SK-N-MC (cell line): Measurements from ENCODE around the gene POLRMT.
"Not testable (repeated sequence)": the region's sequence is repeated elsewhere in the genome, so short reads cannot be mapped to it uniquely, and the experiment has no call there.

Source experiments
- DNase-seq: peaks from one replicate; pipeline ENCODE4 v3.0.0-alpha.2; 2011; ENCODE audit warnings: low read depth, low spot score
- H3K27ac ChIP-seq: fragments of 200-600 bp; sonication (generic); 2 replicates; pipeline ENCODE4 v1.5.1; 2016; ENCODE audit warnings: mixed run types
- H3K36me3 ChIP-seq: fragments of 200-600 bp; sonication (generic); 2 replicates; pipeline ENCODE4 v1.6.1; 2017; ENCODE audit warnings: antibody characterized with exemption, low read length, mixed read lengths; ENCODE audit not compliant: insufficient read depth
- H3K4me3 ChIP-seq: fragments of 200-600 bp; sonication (generic); 2 replicates; pipeline ENCODE4 v1.5.1; 2016
- H3K9ac ChIP-seq: fragments of 200-600 bp; sonication (generic); 2 replicates; pipeline ENCODE4 v1.8.0; 2017; ENCODE audit warnings: mixed run types, mixed read lengths; ENCODE audit not compliant: insufficient read length
- H3K9me3 ChIP-seq: fragments of 200-600 bp; sonication (generic); 2 replicates; pipeline ENCODE4 v1.6.1; 2017; ENCODE audit warnings: low read depth, mild to moderate bottlenecking, antibody characterized with exemption, low read length, moderate library complexity, mixed read lengths
- EZH2 ChIP-seq: fragments of 200-600 bp; sonication (generic); IDR thresholded peaks from one replicate; pipeline ENCODE4 v1.6.1; 2017; ENCODE audit warnings: antibody characterized with exemption
- FOXP2 ChIP-seq: optimal IDR thresholded peaks from 2 replicates; pipeline ENCODE3; 2011; ENCODE audit warnings: mild to moderate bottlenecking, moderate library complexity; ENCODE audit not compliant: insufficient read depth; ENCODE audit errors: extremely low read length, control extremely low read depth
- POLR2AphosphoS5 ChIP-seq: IDR thresholded peaks from 2 replicates; pipeline ENCODE4 v1.6.1; 2012; ENCODE audit warnings: mild to moderate bottlenecking, low read depth, low read length, borderline replicate concordance

The POLRMT gene

DNA sequence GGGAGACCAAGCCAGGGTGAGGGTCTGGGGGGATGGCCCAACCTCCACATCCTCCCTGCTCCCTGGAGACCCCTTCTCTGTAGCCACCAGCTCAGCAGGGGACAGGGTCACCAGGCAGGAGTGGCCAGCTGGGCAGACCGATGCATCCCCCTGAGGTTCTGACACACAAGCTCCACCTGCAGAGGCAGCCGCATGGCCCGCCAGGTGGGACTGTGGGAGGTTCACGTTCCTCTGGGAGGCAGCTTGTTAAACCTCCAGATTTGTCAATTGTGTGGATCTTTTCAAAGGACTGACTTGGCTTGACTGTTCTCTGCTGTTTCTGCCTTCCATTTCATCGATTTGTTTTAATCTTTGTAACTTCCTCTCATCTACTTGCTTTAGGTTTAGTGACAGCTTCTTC is 8.1 kb downstream of the POLRMT start:
- Histone ChIP-seq H3K4me3 (no peak overlapping the region), H3K27ac (no peak overlapping the region), H3K9ac (no peak overlapping the region), H3K36me3 (peaks cover 32% of the 10 kb centered on the region), H3K9me3 (no peaks in the 10 kb centered on the region)
- no peak for DNase-seq
- TF ChIP-seq POLR2AphosphoS5 (no peak), FOXP2 (no peak), EZH2 (no peak)

DNA sequence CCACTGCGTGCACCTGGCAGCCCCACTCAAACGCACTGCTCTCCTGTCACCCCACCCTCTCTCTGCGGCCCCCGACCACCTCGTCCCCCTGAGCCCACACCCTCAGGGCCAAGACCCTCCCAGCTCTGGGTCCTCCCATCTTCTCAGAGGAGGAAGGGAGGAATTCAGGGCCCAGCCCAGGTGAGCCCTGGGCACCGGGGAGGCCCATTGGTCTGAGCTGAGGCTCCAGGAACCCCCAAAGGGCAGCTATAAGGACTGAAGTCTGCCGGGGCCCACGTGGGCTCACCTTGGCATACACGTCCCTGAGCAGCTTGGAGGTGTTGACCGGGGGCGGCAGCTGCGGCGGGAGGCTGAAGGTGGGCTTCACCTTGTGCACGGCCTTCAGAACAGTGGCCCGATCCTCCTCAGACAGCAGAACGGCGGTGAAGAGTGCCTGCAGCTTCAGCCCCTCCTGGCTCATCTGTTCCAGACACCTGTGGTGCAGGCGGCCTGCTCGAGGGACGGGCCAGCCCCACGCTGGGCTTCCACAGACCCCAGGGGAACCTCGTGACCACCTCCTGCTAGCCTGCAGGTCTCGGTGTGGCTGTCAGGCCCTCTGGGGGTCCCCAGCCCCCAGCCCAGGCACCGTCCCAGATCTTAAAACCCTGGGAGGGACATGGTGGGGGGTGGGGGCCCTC is 8.8 kb downstream of the POLRMT start:
- H3K27ac ChIP-seq, result no peak overlapping the region
- no peak overlapping the region for H3K9ac ChIP-seq
- no peak for DNase-seq
- TF ChIP-seq FOXP2, result no peak
- TF ChIP-seq POLR2AphosphoS5, result no peak
- TF ChIP-seq EZH2, result no peak
- peaks cover 32% of the 10 kb centered on the region for H3K36me3 ChIP-seq
- H3K4me3 ChIP-seq, result no peak overlapping the region
- H3K9me3 ChIP-seq, result no peaks in the 10 kb centered on the region

DNA sequence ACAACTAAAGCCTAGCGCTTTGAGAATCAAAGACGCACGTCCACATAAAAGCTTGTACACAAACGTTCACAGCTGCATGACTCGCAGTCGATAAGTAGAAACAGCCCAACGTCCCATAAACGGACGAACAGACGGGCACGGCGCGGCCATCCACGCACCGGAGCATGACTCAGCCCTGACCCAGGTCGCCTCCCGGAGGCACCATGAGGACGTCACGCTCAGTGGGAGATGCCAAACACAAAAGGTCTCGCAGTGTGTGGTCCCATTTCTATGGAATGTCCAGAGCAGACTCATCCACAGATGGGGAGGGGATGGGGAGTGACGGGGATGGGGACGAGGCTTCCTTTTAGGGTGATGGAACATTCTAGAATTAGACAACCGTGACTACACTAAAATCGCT is 9.4 kb downstream of the POLRMT start:
- H3K9me3 ChIP-seq, result no peaks in the 10 kb centered on the region
- TF ChIP-seq EZH2 (no peak), POLR2AphosphoS5 (no peak), FOXP2 (no peak)
- H3K9ac ChIP-seq, result no peak overlapping the region
- no peak for DNase-seq
- H3K4me3 ChIP-seq, result no peak overlapping the region
- peaks cover 33% of the 10 kb centered on the region for H3K36me3 ChIP-seq
- no peak overlapping the region for H3K27ac ChIP-seq

DNA sequence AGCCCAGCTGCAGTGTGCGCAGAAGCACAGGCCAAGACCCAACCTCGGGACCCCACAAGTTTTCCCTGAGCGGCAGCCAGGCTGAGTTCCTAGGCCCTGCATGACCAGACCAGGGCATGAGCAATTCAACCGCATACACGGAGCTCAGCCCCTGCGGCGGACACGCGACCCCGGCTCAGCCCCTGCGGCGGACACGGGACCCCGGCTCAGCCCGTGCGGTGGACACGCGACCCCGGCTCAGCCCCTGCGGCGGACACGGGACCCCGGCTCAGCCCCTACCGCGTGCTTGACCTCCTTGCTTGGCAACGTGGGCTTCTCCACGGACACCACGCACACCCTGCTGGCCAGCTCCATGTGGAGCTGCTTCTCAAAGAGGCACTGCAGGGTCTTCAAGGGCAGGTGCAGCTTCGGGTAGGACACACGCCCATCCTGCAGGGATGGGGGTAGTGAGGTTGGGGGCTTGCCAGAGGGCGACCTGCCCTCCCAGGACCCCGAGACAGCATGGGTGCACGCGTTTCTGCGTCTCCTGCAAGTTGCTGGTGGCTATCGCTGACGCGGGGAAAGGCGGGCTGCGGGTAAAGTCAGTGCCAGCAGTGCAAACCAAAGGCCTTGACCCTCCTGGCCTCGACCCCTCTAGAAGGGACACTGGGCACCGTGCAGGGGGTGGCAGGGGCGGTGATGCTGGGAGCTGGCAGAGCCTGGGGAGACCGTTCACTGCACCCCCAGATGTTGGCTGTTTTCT is 10.0 kb downstream of the POLRMT start:
- Histone ChIP-seq H3K4me3 (no peak overlapping the region), H3K9me3 (no peaks in the 10 kb centered on the region), H3K9ac (no peak overlapping the region), H3K27ac (no peak overlapping the region), H3K36me3 (peaks cover 33% of the 10 kb centered on the region; the same call in 1 of the 2 replicates)
- TF ChIP-seq FOXP2, result no peak
- TF ChIP-seq EZH2, result no peak
- no peak for TF ChIP-seq POLR2AphosphoS5
- DNase-seq, result no peak

DNA sequence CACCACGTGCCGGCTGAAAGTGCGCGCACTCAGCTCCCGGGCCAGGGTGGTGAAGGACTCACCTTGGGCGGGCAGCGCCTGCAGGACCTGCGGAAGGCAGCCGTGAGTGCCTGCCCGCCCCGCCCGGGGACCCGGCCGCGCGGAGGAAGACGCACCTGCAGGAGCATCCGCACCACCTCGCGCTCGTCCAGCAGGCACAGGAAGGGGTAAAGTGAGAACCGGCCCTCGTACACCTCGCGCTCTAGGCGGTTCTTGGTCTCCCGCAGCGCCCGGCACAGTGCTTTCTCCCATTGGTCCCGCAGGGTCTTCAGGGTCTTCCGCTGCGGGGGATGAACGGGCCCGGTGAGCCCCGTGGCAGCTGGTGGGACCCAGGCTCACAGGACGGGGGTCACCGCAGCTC is 10.7 kb downstream of the POLRMT start:
- no peak overlapping the region for H3K4me3 ChIP-seq
- no peak overlapping the region for H3K9ac ChIP-seq
- no peaks in the 10 kb centered on the region for H3K9me3 ChIP-seq
- H3K36me3 ChIP-seq, result peaks cover 26% of the 10 kb centered on the region; the same call in 1 of the 2 replicates
- TF ChIP-seq EZH2, result no peak
- no peak for TF ChIP-seq POLR2AphosphoS5
- no peak for TF ChIP-seq FOXP2
- DNase-seq, result no peak
- no peak overlapping the region for H3K27ac ChIP-seq

DNA sequence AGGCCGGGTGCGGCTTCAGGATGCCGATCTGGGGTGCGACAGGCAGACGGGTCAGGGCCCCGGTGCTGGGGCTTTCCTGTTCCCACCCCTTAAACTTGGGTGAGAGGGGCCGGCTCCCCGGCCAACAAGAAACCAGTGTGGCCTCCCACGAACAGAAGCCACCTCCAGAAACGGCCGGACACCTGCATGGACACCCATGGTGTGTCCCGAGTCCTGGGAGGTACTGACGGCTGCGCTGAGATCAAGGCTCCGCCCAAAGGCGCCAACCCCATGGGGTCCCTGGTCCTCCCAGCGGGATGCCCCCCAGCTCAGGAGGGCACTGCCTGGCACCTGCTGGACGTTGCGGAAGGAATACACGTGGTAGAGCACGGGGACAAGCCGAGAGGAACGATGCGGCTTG is 11.5 kb downstream of the POLRMT start:
- TF ChIP-seq EZH2, result no peak
- no peak overlapping the region for H3K4me3 ChIP-seq
- H3K36me3 ChIP-seq, result peaks cover 25% of the 10 kb centered on the region; the same call in 1 of the 2 replicates
- H3K9me3 ChIP-seq, result no peaks in the 10 kb centered on the region
- no peak overlapping the region for H3K9ac ChIP-seq
- no peak for DNase-seq
- no peak overlapping the region for H3K27ac ChIP-seq

DNA sequence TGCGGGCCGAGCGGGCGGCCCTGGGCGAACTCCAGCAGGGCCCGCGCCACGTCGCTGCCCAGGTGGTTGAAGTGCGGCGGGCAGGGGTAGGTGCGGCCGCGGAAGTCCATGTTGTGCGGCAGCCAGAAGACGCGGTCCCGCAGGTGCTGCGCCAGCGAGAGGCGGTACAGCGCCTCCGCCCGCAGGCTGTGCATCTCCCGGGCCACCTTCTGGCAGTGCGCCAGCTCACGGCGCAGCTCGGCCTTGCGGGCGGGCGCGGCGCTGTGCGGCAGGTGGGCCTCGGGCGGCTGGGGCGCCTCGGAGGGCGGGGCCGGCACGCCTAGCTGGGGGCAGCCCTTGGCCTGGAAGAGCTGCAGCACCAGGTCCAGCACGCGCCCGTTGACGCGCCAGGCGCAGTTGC is 12.1 kb downstream of the POLRMT start:
- H3K4me3 ChIP-seq, H3K27ac ChIP-seq, H3K9me3 ChIP-seq, DNase-seq, H3K9ac ChIP-seq: not testable (repeated sequence)
- peaks cover 25% of the 10 kb centered on the region; the same call in 1 of the 2 replicates for H3K36me3 ChIP-seq

DNA sequence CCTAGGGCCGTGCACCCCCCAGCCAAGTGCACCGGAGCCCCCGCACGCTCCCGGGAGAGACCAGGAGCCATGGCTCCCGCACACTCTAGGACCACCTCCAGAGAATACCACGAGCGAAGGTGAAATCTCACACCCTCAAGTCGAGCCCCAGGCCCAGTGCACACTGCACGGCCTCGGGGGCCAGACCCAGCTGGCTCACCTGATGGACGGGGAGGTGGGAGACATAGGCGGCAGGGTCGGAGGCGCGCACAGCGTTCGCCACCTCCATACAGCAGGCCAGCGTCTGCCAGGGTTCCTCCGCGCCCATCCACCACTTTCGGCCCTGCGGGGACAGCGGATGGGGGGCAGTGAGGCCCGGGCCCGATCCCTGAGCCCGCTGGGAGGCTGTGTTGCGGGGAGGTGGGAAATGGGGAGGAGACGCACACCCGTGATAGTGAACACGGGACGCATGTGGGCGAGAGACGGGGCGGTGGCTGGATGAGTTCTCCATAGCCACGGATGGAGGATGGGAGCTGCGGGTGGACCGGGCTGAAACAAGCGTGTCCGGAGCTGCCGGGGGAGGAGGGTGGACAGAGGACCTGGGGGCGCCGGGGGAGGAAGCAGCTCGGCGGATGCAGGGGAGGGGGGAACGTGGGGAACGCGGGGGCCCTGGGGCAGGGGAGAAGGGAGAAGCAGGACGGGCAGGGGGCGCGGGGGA is 13.0 kb downstream of the POLRMT start:
- Histone ChIP-seq H3K4me3 (no peak overlapping the region), H3K9me3 (no peaks in the 10 kb centered on the region), H3K27ac (no peak overlapping the region), H3K9ac (no peak overlapping the region), H3K36me3 (peaks cover 19% of the 10 kb centered on the region; the same call in 1 of the 2 replicates)
- TF ChIP-seq EZH2 (no peak), FOXP2 (no peak), POLR2AphosphoS5 (no peak)
- no peak for DNase-seq
